Kidney tubule cell (primary cell): ENCODE results near the gene GNG12.
"Not testable (repeated sequence)": the region's sequence is repeated elsewhere in the genome, so short reads cannot be mapped to it uniquely, and the experiment has no call there.

Experiments used
- DNase-seq: peaks from one replicate; pipeline ENCODE4 v3.0.0-alpha.2; 2018; ENCODE audit warnings: low spot score

The GNG12 gene

DNA sequence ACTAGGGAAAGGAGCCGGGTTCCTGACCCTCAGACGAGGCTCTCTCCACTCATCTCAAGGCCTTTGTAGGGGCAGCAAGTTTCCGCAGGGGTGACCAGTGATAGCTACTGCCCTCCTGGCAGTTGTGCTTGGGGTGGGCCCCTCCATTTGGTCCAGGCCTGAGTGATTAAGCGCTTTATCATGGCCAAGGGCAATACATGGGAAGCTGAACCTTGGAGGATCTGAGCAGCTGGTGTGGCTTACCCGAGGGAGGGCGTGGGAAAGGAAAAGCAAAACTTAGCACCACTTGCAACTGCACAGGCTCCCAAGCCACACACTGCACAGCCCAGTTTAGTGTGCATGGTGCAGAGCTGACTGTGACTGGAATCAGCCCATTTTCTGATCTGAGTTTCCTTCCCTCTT, 100.5 kb downstream of the GNG12 start:
- DNase-seq = no peak

DNA sequence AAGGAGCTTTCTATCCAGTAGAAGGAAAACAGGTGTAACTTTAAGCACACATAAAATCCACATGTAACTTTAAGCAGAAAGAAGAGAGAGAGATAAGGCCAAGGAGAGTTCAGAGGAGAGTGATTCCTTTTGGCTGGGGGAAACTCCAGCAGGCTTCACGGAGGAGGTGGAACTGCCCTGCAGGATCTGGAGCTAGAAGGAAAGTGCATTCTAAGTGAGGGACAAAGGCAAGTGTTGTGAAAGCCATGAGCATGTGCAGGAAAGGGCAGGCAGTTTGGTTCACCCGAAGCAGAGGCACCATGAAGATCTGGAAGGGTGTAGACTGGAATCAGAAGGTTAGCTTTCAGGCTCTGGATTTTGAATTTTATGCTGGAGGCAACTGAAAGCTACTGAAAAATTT, 101.9 kb downstream of the GNG12 start:
- DNase-seq = no peak

DNA sequence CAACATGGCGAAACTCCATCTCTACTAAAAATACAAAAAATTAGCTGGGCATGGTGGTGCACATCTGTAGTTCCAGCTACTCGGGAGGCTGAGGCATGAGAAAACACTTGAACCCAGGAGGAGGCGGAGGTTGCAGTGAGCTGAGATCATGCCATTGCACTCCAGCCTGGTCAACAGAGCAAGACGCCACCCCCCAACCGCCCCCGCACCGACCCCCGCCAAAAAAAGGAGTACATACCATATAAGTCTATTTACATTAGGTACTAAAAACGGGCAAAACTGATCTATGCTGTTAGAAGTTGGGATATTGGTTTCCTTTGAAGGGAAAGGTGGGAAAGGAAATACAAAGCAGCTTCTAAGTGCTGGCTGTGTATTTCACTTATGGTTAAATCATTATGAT, 103.0 kb downstream of the GNG12 start:
- not testable (repeated sequence) for DNase-seq

DNA sequence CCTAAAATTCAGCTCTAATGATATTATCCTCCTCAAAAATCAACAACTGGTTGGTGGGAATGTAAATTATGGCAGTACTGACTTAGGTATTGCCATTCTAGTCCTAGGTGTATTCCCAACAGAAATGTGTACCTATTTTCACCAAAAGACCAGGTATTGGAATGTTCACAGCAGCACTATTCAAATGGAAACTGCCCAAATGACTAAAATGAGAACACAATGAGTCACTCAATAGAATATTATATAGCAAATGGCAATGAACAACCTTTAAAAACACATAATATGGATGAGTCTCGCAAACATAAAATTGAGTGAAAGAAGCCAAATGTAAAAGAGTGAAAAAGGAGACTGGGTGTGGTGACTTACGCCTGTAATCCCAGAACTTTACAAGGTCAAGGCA, 103.4 kb downstream of the GNG12 start:
- DNase-seq = no peak

DNA sequence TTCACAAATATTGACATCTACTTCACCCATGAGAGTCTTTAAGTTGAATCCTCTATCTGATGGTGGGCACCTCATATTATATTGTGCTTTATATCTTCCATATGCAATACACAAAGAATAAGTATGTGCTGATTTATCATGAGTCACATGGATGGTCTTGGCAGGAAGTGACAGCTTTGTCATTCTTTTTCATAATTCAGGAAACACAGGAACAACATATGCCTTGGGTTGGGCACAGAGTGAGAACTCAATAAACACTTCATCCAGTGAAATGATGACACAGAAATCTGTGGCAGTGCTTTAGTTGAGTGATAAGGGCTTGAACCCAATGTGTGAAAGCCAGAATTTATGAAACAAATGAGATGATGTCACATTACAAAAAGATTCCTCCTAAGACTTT, 107.0 kb downstream of the GNG12 start:
- DNase-seq = peak; percentile 61

DNA sequence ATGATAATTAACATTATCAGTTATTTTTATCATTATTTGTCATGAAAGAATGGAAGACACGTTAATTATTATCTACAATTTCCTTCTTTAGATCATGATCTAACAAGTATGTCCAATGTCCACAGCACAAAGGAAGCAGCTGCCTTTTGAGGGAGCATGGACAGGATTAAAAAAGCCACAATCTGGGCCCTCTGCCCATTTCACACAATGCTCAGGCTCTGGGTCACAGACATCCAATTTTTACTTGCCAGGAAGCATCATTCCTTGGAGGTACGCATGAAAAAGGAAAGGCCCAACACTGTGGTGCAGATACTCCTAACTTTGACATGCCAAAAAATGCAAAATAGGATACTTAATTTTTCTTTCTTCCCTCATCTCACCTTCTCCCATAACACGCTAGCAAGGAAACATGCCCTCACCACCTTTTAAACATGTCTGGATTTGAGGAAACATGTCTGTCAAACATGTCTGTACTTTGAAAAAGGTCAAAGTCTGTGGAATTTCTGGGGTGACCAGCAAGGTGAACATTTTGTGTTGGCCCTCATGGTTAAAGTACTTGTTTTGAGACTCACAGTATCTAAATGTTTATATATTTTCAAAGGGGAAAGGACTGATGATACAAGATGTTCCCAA, 108.2 kb downstream of the GNG12 start:
- DNase-seq = peak; percentile 94

DNA sequence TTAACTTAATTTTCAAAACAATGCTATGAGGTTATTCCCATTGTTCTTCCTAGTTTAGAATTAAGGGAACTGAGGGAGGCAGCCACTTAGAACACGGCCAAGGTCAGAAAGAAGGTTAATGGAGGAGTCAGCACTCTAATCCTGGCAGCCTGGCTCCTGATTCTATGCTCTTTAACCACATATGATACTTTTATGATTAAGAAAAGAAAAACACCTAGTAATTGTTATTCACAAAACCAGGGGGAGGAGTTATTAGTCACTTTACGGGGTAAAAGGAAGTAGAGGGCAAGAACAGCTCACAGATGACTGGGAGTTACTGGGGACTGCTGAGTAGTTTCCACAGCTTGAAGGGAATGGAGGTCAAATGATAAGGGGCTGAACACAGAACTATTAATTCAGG, 109.6 kb downstream of the GNG12 start:
- DNase-seq = peak; percentile 90

DNA sequence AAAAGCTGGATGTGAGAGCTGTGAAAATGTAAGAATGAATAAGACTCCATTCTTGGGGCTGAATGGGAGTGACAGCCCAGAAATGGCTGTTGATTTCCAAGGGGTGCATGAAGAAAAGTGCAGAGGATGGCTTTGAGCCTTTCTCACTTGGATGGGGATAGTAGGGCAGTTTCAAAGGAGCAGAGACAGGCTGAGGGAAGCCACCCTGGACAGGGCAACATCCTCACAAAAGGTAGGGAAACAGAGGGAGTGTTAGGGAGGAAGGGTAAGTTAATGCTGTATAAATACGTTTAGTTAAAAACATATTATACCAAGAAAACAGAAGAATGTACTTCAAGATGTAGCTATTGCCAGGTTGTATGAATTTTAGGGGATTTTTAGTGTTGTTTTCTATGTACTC, 110.1 kb downstream of the GNG12 start:
- DNase-seq = no peak

DNA sequence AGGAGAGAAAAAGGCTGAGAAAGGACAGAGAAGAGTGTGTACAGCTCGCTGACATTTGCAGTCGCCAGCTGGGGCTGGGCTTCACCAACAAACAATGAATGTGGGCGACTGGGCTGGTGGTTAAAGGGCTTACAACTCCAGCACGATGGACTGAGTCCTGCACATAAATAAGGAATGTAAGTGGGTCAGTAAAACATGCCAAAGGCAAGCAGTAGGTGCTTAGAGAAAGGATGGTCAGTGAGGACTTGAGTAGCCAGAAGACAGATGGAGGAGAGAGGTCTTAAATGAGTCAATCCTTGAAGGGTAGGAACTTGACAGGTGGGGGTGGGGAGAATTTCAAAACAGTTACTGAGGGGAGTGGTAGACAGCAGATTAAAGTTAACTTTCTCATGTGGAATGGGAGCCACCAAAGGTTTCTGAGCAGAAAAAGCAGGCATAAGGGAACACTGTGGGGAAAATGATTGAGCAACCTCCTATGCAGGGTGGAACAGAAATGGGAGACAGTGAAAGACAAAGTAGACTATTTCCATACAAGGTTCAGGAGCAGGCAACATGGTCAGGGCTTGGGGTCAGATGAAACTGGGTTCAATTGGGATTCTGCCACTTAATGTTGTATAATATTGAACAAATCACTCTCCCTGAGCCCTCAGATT, 110.8 kb downstream of the GNG12 start:
- DNase-seq = no peak

DNA sequence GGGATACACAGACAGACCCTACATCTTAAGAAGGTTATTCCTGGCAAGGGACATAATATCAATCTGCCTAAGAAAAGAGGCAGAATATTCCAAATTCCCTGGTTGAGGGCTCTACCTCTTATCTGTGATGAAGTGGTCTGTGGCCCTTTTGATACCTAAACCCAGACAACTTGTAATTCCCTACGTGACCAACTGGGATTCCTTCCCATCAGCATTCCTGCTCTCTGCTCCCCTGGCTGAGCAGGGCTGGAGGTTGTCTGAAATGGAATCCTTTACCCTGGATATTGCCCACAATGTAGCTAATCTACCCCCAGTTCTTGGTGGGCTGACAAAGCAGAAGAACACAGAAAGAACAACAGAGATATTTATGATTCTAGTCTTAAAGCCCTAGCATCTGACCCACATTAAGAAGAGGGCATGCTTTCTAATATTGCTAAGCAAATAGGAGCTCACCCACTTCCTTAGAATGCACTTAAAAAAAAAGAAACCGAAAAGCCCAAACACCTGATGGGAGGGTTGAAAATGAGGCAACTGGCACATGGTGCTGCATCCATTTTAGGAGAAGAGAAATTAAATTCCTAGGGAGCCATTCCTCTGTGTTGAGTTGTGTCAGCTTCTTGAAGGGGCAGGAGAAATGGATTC, 111.5 kb downstream of the GNG12 start:
- no peak for DNase-seq

DNA sequence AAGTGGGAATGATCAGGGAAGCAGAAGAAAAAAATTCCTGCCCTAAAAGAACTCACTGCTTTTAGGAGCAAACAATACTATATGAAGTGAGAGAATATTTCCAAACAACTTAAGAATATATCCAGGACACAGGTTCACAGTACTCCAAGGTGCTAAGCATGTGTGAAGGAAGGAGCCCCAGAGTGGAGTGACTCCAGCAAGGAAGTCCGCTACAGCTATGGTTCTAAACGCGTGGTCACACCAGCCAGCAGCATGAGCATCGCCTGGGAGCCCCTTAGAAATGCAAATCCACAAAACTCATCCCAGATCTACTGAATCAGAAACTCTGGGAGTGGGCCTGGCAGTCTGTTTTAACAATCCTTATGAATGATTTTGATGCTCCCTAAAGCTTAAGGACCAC, 112.2 kb downstream of the GNG12 start:
- DNase-seq = no peak

DNA sequence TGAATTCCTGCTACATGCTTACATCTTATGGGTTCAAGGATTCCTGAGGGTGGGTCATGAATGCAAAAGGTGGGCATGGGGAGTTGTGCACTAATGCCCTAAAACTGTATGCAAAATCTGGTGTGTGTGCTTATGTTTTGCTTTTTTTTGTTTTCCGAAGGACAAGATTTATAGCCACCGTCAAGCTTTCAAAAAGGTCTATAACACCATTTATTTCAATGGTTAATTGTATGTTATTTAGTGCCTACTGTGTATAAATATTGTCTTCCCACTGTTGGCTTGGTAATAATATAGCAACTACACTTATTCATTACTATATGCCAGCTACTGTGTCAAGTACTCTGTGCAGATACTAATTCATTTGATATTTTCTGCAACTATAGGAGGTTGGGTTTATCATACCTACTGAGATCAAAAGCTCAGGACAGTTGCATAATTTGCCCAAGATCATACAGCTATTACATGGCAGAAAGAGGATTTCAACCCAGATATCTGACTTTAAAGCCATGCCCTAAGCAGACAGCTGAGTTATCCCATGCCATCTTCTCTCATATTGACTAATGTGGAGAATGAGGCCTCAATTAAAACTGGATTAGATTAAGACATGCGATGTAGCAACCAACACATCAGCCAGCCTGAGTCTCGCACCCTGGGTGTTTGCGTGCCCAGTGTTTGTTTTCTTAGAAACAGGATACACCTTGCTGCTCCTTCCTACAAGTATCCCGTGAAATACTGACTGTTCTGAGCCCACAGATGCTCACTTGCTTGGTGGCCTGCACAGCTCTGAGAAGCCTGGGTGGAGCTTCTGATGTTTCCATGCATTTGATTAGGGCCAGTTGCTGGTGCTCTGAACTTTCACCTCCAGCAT, 113.7 kb downstream of the GNG12 start:
- no peak for DNase-seq

DNA sequence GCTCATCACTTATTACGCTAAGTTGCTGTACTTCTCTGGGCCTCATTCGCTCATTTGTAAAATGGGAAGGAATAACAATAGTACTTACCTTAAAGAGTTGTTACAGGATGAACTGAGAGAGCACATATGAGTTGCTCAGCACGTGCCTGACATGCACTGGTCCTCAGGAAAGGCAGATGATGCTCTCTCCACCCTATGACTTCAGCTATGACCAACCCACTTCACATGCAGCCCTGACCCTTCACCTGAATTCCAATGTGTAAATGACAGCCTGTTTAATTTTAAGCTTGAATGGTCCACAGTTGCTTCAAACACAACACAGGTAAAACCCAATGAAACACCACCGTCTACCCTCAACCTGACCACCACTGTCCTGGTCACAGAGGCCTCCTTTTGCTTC, 115.4 kb downstream of the GNG12 start:
- DNase-seq = peak; percentile 87

DNA sequence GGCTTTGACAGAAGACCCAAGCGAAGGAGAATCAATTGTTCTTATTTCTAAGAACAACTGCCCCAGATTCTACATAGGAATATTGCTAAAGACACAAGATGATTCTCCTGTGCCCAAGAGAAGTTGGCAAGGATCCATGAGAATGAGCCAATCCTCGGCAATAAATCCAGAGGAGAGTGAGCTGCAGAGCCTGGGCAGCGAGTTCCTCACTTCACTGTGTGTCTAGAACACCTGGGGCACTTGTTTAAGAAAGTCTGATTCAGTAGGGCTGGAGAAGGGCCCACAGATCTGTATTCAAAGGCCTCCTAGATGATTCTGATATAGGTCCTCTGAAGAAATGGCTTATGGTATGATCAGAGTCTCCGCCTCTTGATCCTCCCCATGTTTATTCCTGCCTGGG, 116.5 kb downstream of the GNG12 start:
- peak; percentile 56 for DNase-seq

DNA sequence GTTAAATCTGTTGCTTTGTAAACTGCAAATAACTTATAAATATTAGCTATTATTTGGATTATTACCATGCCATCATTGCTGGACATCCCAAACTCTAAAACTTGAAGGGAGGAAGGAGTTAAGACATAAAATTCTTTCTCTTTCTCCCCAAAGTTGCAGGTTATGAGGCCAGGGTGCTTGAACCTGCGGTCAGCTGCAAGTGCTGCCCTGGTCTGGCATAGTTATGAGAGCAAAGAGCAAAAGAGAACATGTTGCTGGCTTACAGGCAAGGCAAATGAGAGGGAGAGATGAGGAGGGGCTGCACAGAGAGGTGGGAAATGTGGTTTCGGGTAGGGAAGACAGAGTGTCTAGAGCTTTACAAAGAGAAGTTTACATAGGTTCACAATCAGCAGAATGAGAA, 117.4 kb downstream of the GNG12 start:
- no peak for DNase-seq

DNA sequence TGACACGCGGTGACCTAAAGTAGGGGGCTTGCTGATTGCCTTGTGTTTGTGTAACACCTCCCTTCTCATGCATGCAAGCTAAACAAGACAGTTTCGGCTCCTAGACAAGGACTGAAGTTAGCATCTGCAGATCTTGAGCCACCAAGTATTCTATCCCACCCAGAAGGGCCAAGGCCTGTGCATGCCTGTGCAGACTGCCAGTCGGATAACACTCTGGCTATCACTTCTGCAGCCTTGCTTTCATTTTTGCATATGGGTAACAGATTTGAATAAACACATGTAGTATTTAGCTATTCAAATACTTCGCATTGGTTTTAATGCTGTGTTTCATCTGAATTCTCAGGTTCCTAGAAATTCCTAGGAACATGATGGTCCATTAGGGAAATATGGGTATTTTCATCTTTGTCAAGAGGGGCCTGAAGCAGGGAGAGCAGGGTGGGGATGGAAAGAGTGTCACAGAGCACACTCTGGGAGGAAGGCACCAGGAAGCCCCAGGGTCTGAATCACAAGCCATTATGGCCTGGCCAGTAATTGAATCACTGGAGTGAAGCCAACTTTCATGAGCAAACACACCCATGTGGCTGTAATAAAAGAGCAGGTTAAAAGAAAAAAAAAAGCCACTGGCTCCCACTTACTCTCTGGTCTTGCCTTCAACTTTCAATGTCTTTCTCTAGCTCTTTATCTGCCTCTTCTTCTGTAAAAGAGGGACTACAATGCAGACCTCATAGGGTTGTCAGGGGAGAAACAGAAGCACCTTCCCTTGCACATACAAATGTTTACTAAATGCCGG, 120.0 kb downstream of the GNG12 start:
- DNase-seq = peak; percentile 88

DNA sequence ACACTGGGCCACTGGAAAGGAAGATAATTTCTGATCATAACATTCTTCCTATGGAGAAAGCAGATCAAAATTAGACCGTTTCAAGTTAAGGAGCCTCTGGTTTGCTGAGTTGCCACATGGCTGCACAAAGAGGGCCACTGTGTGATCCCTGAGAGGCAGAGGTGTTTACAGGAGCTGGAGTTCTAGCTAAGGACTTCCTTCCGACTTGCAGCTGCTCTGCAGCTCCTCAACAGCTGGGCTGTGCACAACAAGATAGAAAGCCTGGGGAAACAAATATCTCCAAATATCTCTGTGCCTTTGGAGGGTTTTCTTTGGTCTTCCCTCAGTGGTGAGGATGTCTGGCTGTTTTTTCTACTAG, 121.4 kb downstream of the GNG12 start:
- no peak for DNase-seq

DNA sequence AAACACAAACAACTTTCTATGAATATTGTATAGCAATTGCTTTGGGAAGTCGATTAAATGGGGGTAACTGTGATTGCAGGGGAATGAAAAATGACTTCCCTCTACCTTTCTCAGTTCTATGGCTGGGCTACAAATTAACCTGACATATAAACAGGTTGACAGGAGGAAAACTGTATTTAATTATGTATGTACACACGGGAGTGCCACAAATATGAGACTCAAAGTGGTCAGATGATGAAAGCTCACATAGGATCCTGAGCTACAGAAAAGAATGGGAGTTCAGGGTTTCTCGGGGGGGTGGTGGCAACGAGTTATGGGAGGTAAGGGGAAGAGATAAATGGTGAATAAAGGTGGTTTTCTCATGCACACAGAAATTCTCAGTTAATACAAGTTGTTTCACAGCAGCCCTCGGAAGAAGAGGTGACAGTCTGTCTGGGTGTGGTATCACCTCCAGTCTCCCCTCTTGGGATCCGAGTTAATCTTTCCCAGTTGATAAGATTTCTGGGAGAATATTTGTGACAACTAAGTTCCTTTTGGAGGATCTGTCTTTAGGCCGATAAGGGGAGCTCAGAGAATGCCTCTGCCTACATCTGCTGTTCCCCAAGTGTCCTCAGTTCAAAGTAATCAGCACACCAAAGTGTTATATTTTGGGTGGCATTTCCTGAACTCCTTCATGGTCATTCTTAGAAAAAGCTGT, 122.0 kb downstream of the GNG12 start:
- DNase-seq = no peak

DNA sequence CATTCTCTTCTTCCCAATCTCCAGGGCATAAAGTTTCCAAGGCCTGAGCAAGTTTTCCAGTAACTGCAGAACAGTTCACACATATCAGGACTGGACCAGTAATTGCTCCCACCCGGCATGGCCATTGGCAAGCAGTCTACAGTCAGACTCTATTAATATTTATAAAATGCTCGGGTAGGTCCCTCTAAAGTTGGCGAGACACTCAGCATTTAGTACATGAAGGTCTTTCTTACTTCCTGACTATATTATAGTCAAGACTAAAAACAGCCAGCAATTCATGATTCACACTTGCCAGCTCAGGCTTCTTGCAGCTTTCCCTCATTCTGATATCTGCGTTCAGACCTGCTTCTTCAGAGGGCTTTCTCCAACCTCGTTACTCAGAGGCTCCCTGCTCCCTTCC, 122.8 kb downstream of the GNG12 start:
- DNase-seq = peak; percentile 63

DNA sequence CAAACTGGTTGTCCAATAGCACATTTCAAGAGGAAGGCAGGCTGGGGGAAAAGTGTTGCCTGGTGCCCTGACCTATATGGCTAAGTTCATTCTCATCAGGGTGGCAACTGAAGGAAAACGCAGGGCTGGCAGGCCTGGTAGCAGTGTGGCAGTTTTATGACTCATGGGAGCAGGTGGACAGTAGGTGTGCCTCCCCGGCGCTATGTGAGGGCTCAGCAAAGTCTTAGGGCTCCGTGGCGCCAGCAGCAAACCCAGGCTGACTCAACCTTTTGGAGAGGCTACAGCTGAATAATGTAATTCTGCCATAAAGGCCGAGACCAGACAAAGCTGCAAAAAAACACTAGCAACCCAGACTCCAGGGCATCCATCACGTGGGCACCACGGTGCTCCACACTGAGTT, 124.7 kb downstream of the GNG12 start:
- peak; percentile 58 for DNase-seq

DNA sequence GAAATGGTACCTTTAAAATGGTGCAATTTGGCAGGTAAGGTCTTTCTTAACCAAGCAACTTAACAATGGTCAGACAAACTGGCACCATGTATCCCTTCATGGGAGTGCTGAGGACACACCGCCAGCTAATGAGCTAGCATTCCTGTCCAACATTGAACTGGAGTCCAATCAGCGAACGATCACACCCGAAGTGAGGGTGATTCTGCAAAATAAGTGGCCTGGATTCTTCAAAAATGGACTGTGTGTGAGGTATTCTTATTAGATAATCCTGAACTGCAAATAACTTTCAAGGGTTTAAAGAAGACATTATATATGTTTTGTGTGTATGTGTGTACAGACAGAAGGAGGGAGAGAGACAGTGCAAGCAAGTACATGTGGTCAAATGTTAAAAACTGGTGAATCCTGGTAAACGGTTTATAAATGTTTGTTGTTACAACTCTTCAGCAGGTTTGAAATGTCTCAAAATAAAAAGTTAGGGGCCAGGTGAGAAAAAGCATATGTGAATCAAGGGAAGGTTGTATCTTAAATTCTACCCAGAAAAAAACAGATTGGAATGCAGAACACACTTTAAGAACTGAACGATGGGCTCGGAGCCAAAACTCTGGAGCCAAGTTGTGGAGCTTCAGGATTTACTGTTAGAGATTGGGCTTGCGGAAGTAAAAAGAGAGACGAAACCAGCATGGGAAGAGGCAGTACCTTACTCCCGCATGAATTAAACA, 127.4 kb downstream of the GNG12 start:
- DNase-seq = no peak
